GM12878 (cell line): ENCODE results near the gene PRKN. TPM values are rescaled to one million over a fixed set of nuclear protein-coding genes. Genes with fewer than 3 reads are reported as not detected.
"Not testable (repeated sequence)": the region's sequence is repeated elsewhere in the genome, so short reads cannot be mapped to it uniquely, and the experiment has no call there.

Experiments
- ATAC-seq: fragments of 200-7000 bp; cut with Tn5 transposase; 3 replicates; pipeline ENCODE4 v1.9.1; 2020; ENCODE audit warnings: mild to moderate bottlenecking, moderate library complexity
- BruUV-seq: library from RNA; stranded (reverse); fragments of 400-500 nt; replicated peaks from 2 replicates; lab custom pipeline; 2021; lab: Mats Ljungman, UMichigan
- CTCF ChIA-PET: fragments of 300-600 bp; sonication (Branson Sonifier 250); formaldehyde crosslinking; extraction: SDS; loops from one replicate; lab custom pipeline; 2021; ENCODE audit warnings: inconsistent platforms; lab: Yijun Ruan, JAX
- POLR2A ChIA-PET: fragments of 350-600 bp; formaldehyde crosslinking; extraction: SDS; loops from one replicate; lab custom pipeline; 2021; ENCODE audit warnings: inconsistent platforms; lab: Charles Lee
- RAD21 ChIA-PET: fragments of 300-600 bp; sonication (Branson Sonifier 250); formaldehyde crosslinking; loops from one replicate; lab custom pipeline; 2023; ENCODE audit warnings: antibody characterized with exemption; ENCODE audit not compliant: unreplicated experiment; lab: Charles Lee
- SMC1A ChIA-PET: fragments of 300-600 bp; sonication (Branson Sonifier 250); formaldehyde crosslinking; loops from one replicate; lab custom pipeline; 2023; ENCODE audit not compliant: unreplicated experiment, uncharacterized antibody; lab: Charles Lee
- DNase-seq: peaks from one replicate; pipeline ENCODE4 v3.0.0-alpha.2; 2011; ENCODE audit warnings: low read depth, low spot score
- FAIRE-seq: peaks from 3 replicates; lab custom pipeline; 2011; peaks lifted over from hg19 to GRCh38; lab: Jason Lieb, UNC
- H2AFZ ChIP-seq: 2 replicates; pipeline ENCODE4 v1.6.0; 2011; ENCODE audit warnings: low read depth, low read length, control low read depth; ENCODE audit not compliant: control insufficient read depth
- H3K27ac ChIP-seq: 2 replicates; pipeline ENCODE4 v1.5.1; 2011; ENCODE audit warnings: control low read depth; ENCODE audit not compliant: control insufficient read depth, insufficient read depth
- H3K27me3 ChIP-seq, 2 experiments: replicated peaks in 1 of 2; 2 replicates each; pipeline versions ENCODE4 v1.6.0 to v1.6.1; 2011; ENCODE audit warnings: low read length in 1 of 2; ENCODE audit not compliant: control insufficient read depth in 2 of 2, insufficient read depth in 2 of 2
- H3K36me3 ChIP-seq, 2 experiments: 2 replicates each; pipeline ENCODE4 v1.5.1; 2011; ENCODE audit warnings: low read length in 1 of 2; ENCODE audit not compliant: control insufficient read depth in 2 of 2, insufficient read depth in 2 of 2
- H3K4me1 ChIP-seq: 2 replicates; pipeline ENCODE4 v1.6.1; 2011; ENCODE audit warnings: mild to moderate bottlenecking, low read length, moderate library complexity, mixed read lengths; ENCODE audit not compliant: control insufficient read depth, insufficient read depth
- H3K4me2 ChIP-seq: 2 replicates; pipeline ENCODE4 v1.6.0; 2011; ENCODE audit warnings: control low read depth; ENCODE audit not compliant: control insufficient read depth, insufficient read depth
- H3K4me3 ChIP-seq: fragments of 200-600 bp; sonication (generic); 2 replicates; pipeline ENCODE4 v1.5.1; 2016
- H3K79me2 ChIP-seq: 2 replicates; pipeline ENCODE4 v1.6.0; 2011; ENCODE audit warnings: low read length; ENCODE audit not compliant: control insufficient read depth, insufficient read depth
- H3K9ac ChIP-seq: 2 replicates; pipeline ENCODE4 v1.8.0; 2011; ENCODE audit warnings: low read length, control low read depth, mixed read lengths; ENCODE audit not compliant: control insufficient read depth, insufficient read depth
- H3K9me3 ChIP-seq: replicated peaks from 3 replicates; pipeline ENCODE4 v1.5.1; 2011; ENCODE audit warnings: mild to moderate bottlenecking, low read length; ENCODE audit not compliant: control insufficient read depth, insufficient read depth
- H4K20me1 ChIP-seq: 2 replicates; pipeline ENCODE4 v1.6.0; 2011; ENCODE audit not compliant: control insufficient read depth, insufficient read depth
- ZNF592 ChIP-seq: fragments of 450-650 bp; IDR thresholded peaks from 2 replicates; pipeline ENCODE4 v1.6.1; 2017; ENCODE audit warnings: mild to moderate bottlenecking, moderate library complexity
- WGBS: methylation state at CpG from one replicate; pipeline ENCODE4 v1.1.6; 2016; ENCODE audit warnings: low lambda C conversion rate; ENCODE audit not compliant: insufficient replicate concordance, insufficient coverage; ENCODE audit errors: missing lambda C conversion rate; 5-methylcytosine and 5-hydroxymethylcytosine counted together
- in situ Hi-C: fragments of 300-500 bp; cut with MboI; formaldehyde crosslinking; loops from 9 replicates; pipeline ENCODE4 v1.14.3; 2018; ENCODE audit warnings: mixed read lengths
- intact Hi-C: fragments of 100-400 bp; cut with micrococcal nuclease; formaldehyde crosslinking; loops from one replicate; pipeline ENCODE4 v1.14.2; 2022; ENCODE audit not compliant: unreplicated experiment
- polyA plus RNA-seq, 11 experiments: library from polyadenylated mRNA; depleted of rRNA in 4 of 11; unstranded in 6 of 11; stranded (reverse) in 5 of 11; fragments of >200 nt; fragmentation: Nextera tagmentation in 4 of 11; fragmentation: Illumina TruSeq in 1 of 11; extraction: Ambion mirVana in 4 of 11; extraction: Trizol in 1 of 11; gene quantifications; 1 replicate in 1 of 11; 2 replicates in 10 of 11; pipeline versions ENCODE4 v1.2.1 to v1.2.3, GENCODE V29; 2011 to 2016; ENCODE audit warnings: inconsistent platforms in 2 of 11, missing spikeins in 2 of 11, low read depth in 1 of 11
- total RNA-seq, 4 experiments: library from RNA; depleted of rRNA in 3 of 4; stranded (reverse); fragments of >200 nt in 3 of 4; fragmentation: Illumina TruSeq in 1 of 4; extraction: Trizol in 1 of 4; gene quantifications; 2 replicates each; pipeline versions ENCODE4 v1.2.1 to v1.2.3, GENCODE V29; 2013 to 2021

PRKN gene
- total and polyA plus RNA-seq, 10 of the 15 experiments (the other 5 are each of a cell fraction or from before 2014, with no cell fraction given), result 0.06 to 0.09 TPM; not detected in 8

DNA sequence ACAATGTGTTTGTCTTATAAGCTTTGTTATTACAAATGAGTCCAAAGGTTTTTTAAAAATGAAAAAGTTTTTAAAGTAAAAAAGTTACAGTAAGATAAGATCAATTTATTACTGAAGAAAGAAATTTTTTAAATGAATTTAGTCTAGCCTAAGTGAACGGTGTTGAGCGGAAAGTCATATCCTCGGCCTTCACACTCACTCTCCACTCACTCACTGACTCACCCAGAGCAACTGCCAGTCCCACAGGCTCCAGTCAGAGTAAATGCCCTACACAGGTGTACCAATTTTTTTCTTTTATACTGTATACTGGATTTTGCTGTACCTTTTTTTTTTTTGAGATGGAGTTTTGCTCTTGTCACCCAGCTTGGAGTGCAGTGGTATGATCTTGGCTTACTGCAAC is 1411.0 kb downstream of the PRKN start (continued):
- no peak for TF ChIP-seq ZNF592
- TF ChIP-seq, all 136 proteins: peak for 0

DNA sequence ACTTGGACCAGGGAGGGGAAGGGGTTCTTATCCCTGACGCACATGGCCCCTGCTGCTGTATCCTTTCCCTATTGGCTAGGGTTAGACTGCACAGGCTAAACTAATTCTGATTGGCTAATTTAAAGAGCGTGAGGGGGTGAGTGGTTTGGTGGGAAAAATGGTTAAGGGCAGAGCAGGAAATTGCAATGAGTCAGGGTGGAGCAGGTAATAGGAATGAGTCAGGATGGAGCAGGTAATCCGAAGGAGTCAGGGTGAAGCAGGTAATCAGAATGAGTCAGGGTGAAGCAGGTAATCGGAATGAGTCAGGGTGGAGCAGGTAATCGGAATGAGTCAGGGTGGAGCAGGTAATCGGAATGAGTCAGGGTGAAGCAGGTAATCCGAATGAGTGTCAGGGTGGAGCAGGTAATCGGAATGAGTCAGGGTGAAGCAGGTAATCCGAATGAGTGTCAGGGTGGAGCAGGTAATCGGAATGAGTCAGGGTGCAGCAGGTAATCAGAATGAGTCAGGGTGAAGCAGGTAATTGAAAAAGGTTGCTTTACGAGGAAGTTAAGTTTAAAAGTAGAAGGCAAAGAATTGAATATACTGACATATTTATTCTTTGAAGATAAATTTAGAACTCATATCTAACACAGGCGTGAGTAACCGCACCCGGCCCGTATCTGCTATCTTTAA is 1412.2 kb downstream of the PRKN start:
- POLR2A ChIA-PET, H2AFZ ChIP-seq, H3K36me3 ChIP-seq, FAIRE-seq, ATAC-seq, CTCF ChIA-PET, H3K27ac ChIP-seq, H3K9me3 ChIP-seq, H3K9ac ChIP-seq, H4K20me1 ChIP-seq, H3K4me2 ChIP-seq, SMC1A ChIA-PET, BruUV-seq, in situ Hi-C loops, H3K27me3 ChIP-seq, DNase-seq, H3K4me1 ChIP-seq, H3K79me2 ChIP-seq, H3K4me3 ChIP-seq, RAD21 ChIA-PET: not testable (repeated sequence)
- intact Hi-C loops, result loop anchor here (5.0 kb wide), 1 partner anchor 398 kb away; no protein-coding TSS in a partner anchor
- WGBS, result 39% methylated on average over 15 of the region's 15 CpGs

GRCh38 chr6:161314541-161315245 is 1412.9 kb downstream of the PRKN start:
- H3K36me3 ChIP-seq, in situ Hi-C loops, H3K4me2 ChIP-seq, POLR2A ChIA-PET, DNase-seq, H3K27me3 ChIP-seq, ATAC-seq, H3K4me3 ChIP-seq, H3K9ac ChIP-seq, CTCF ChIA-PET, RAD21 ChIA-PET, BruUV-seq, FAIRE-seq, H2AFZ ChIP-seq, H3K4me1 ChIP-seq, H3K9me3 ChIP-seq, H3K27ac ChIP-seq, SMC1A ChIA-PET, H4K20me1 ChIP-seq, H3K79me2 ChIP-seq: not testable (repeated sequence)
- 55% methylated on average over 20 of the region's 20 CpGs for WGBS
- intact Hi-C loops, result loop anchor here (5.0 kb wide), 1 partner anchor 397 kb away; no protein-coding TSS in a partner anchor
